GM21576 (cell line): Measurements from ENCODE around the gene DCAF11.

ENCODE experiments used
- ATAC-seq: cut with Tn5 transposase; IDR thresholded peaks from one replicate; pipeline ENCODE4 v1.9.1; 2021; ENCODE audit warnings: mild to moderate bottlenecking, moderate library complexity; ENCODE audit not compliant: unreplicated experiment

DCAF11 gene

GRCh38 chr14:24114532-24115421 lies at the start of gene DCAF11, which contains the start of gene NRL:
DCAF11 (plus strand) TSS chr14:24114777; CDS start chr14:24115595, 818 bp downstream.
NRL (minus strand) TSS chr14:24114949; CDS start chr14:24082848, 32,101 bp downstream.
- ATAC-seq = peak; percentile 85

- ATAC-seq = no peak
These were observed 49.7 kb upstream of the DCAF11 start for GRCh38 chr14:24064856-24065255.

GRCh38 chr14:24065408-24065807 lies 49.2 kb upstream of the DCAF11 start:
- no peak for ATAC-seq

GRCh38 chr14:24066496-24067132 lies 48.0 kb upstream of the DCAF11 start:
- no peak for ATAC-seq

- ATAC-seq = no peak
These were observed 47.2 kb upstream of the DCAF11 start for GRCh38 chr14:24067133-24068082.

- ATAC-seq = no peak
These were observed 45.7 kb upstream of the DCAF11 start for GRCh38 chr14:24068711-24069410.

GRCh38 chr14:24069411-24069735 lies 45.2 kb upstream of the DCAF11 start:
- no peak for ATAC-seq

- ATAC-seq = no peak
These were observed 44.1 kb upstream of the DCAF11 start for GRCh38 chr14:24070285-24071143.

GRCh38 chr14:24071144-24071697 lies 43.4 kb upstream of the DCAF11 start, which contains the start of gene CPNE6:
CPNE6 (plus strand) TSS chr14:24071562; CDS start chr14:24072937, 1,375 bp downstream.
- no peak for ATAC-seq

DNA sequence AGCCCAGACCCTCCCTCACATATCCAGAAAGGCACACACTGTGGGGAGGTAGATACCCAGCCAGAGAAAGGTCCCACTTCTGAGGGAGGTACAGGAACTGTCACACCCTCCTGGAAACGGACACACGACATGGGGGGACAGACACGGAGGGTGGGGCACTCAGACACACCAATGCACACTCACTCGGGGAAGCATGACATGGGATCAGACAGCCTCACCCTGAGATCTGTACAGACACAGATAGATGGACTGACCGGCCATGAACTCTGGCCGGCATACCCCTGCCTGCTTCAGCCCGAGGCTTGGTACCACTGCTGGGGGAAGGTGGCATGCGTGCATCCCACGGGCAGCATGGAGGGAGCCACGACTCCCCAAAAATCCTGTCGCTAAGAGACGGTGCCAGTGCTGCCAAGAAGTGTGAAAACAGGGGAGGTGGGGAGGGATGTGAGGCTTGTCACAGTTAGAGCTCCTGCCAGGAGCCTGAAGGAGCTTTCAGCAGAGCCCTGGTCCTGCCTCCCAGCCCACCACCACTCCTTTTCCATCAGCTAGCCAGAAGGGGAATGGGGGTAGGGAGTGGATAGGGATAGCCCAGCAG lies 42.6 kb upstream of the DCAF11 start:
- ATAC-seq = no peak

- ATAC-seq = no peak
These were observed 42.1 kb upstream of the DCAF11 start for GRCh38 chr14:24072436-24072835.

DNA sequence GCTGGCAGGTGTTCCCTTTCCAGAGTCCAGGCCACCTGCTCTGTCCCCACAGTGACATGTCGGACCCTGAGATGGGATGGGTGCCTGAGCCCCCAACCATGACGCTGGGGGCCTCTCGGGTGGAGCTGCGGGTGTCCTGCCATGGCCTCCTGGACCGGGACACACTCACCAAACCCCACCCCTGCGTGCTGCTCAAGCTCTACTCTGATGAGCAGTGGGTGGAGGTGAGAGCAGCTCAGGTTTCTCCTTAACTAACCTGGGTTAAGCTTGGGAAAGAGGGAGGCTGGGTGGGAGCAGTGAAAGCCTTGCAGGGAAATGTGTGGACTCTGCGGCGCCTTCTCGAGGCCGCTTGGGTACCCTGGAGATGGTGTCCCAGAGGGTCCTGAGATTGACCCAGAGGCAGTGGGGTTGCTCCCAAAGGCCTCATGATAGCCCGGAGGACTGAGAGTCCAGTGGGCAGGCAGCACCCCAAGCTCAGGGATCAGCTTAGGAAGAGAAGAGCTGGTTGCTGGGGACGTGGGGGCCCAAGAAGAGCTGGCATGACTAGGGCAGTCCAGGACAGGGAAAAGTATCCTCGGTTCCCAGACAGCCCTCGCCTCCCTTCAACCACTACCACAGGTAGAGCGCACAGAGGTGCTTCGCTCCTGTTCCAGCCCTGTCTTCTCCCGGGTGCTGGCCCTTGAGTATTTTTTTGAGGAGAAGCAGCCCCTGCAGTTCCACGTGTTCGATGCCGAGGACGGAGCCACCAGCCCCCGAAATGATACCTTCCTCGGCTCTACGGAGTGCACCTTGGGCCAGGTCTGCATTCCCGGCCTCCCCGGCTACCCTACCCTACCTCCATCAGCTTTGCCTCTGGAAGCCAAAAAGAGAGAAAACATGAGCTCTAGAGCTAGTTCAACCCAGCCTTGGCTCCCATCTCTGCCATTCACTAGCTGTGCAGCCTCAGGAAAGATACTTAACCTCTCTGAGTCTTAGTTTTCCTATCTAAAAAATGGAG lies 41.4 kb upstream of the DCAF11 start:
- no peak for ATAC-seq

- ATAC-seq = no peak
These were observed 39.7 kb upstream of the DCAF11 start for GRCh38 chr14:24074625-24075484.

- peak; percentile 63 for ATAC-seq
These were observed 38.9 kb upstream of the DCAF11 start for GRCh38 chr14:24075485-24076301.

GRCh38 chr14:24076302-24076601 lies 38.3 kb upstream of the DCAF11 start:
- ATAC-seq = no peak

DNA sequence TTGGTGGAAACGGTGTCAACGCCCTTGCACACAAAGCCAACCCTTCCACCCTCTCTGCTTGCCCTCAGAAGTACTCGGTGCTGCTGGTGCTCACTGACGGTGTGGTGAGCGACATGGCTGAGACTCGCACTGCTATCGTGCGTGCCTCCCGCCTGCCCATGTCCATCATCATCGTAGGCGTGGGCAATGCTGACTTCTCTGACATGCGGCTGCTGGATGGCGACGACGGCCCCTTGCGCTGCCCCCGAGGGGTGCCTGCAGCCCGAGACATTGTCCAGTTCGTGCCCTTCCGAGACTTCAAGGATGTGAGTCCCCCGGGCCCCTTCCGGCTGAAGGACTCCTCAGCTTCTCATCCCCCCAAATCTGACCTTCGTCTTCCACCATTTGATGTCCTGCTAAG lies 37.5 kb upstream of the DCAF11 start:
- ATAC-seq = no peak
